ENCODE measurements around the gene LUZP4. TPM values are rescaled to one million over a fixed set of nuclear protein-coding genes. Genes with fewer than 3 reads are reported as not detected.
"Not testable (repeated sequence)": the region's sequence is repeated elsewhere in the genome, so short reads cannot be mapped to it uniquely, and the experiment has no call there.

The LUZP4 gene
- total RNA-seq, 2 donors from 2014 or later = not detected

DNA sequence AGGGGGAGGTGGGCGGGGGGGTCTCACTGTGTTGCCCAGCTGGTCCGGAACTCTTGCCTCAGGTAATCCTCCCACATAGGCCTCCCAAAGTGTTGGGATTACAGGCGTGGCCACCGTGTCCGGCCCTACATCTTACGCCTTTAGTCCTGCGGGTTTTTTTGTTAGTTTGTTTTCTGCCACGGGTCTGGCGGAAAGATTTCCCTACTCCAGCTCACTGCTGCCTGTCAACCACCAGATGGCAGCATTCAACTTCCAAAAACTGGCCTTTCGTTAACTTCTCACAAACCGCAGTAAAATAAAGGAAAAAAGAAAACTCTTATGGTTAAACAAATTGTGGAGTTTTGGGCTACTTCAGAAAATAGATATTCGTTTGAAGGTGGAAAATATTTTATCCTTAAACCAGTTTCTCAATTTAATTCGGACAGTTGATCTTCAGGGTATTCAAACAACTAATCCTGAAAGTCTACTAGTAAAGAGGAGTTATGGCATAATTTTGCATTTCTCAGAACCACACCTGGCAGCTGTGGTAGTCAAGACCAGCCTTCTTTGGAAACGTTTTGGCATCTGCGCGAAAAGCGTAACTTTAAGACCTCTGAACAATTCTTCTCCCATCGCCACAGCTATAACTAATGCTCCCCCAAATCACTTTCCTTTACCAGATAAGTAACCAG is 41.1 kb downstream of the LUZP4 start:
- peak; percentile 49 to 55 for ATAC-seq
- peak; percentile 27 for DNase-seq
- intact Hi-C loops (cut with DNase I) = loop anchor here (1.0 to 5.0 kb wide), 3 partner anchors 312 to 362 kb away; no protein-coding TSS in a partner anchor

DNA sequence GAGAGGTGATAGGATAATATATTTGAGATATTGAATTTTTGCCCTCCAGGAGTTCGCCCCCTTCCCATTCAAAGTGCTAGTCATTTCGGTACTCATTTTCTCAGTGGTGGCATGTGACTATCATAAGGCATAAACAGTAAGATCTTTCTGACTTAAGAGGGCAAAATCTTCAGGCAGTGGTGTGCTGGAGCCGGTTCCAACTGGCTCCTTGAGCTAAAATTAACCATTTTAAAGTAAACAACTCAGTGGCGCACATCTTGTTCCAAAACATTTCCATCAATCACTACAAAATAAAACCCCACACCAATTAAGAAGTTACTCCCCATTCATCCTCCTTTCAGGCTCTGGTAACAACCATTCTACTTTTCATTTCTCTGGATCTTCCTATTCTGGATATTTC is 43.3 kb downstream of the LUZP4 start:
- DNase-seq (no peak), ATAC-seq (no peak)
- intact Hi-C loops (cut with DNase I) = loop anchor here (5.0 kb wide), 2 partner anchors 309 to 359 kb away; no protein-coding TSS in a partner anchor

DNA sequence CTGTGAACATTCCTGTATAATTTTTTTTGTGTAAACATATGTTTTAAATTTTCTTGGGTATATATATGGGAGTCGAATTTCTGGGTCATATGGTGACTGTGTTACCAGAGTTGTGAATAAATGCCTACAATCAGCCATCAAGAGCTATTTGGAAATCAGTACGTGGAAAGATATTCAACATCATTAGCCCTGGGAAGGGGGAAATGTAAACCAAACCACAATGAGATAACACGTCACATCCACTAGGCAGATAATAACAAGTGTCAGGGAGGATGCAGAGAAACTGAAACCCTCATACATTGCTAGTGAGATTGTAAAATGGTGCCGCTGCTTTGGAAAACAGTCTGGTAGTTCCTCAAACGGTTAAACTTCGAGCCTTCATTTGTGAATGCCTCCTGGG is 43.9 kb downstream of the LUZP4 start:
- ATAC-seq (no peak), DNase-seq (no peak)
- intact Hi-C loops (cut with DNase I) = loop anchor here (5.0 kb wide), 2 partner anchors 309 to 359 kb away; no protein-coding TSS in a partner anchor

DNA sequence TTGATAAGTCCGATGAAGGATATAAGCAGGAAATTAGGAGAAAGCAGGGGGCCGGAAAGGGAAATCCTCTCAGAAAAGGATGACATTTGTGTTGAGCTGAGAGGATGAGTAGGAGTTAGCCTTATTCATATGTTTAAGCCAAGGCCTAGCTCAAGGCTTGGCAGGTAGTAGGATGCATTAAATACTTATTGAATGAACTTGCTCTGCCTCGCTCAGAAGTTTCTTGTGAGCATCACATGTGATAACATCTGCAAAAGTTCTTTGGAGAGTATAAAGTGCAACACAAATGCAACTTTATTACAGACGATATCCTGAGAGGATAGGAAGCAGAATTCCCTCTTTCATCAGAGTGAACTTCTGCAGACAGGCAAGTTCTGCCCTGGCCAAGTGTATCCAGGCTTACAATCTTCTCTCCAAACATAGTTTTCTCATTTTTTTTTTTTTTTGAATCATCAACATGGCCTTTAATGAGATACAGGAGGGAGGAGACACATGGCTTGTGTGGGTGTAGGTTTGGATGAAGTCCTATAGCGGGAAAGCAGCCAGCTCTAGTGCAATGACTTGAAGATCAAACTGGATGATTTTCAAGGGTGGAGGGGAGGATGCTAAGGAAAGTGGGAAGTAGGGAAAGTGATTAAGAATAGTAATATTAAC is 48.1 kb downstream of the LUZP4 start:
- ATAC-seq (peak; percentile 41 to 84), DNase-seq (peak; percentile 24)
- intact Hi-C loops (cut with DNase I) = no loop called here

DNA sequence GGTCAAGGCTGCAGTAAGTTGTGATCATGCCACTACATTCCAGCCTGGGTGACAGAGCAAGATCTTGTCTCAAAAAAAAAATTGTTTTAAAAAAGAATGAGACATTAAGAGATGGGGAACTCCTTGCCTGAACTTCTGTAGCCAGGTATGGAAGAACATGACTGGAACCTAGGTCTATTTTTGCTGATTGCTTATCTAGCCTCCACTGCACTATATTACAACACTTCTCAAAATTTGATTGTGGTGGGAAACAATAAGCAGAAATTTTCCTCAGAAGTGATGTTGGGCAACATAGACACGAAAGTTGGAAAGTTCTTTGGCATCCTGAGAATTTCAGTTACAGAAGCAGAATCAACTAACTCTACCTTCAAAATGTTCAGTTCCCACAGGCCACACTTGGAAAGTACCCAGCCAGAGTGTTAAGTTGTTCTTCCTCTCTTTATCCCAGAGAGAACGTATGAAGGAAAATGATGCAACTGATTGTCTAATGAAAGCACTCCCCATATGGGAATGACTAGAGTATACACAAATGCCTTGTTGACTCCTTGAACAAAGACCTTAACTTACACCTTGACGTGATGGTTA is 50.0 kb downstream of the LUZP4 start:
- DNase-seq = no peak
- intact Hi-C loops (cut with DNase I) = no loop called here
- ATAC-seq = no peak

DNA sequence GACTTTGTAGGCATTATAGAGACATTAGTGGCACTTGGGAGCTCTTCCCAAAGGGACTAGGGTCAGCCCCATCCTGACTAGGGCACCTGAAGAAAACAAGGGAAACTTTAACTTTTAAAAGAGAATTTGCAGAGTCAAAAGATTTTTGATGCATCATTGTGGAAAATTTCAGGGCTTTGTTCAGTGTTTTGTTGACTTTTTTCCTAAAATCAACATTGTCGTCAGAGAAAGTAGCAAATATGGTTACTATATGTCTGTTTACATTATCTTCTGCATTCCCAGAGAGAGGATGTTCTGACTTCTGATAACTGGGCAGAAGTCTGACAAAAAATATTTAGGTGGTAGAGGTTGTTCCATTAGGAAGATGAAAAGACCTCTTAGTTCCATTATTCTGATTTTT is 51.9 kb downstream of the LUZP4 start:
- DNase-seq (no peak), ATAC-seq (no peak)
- intact Hi-C loops (cut with DNase I) = no loop called here

DNA sequence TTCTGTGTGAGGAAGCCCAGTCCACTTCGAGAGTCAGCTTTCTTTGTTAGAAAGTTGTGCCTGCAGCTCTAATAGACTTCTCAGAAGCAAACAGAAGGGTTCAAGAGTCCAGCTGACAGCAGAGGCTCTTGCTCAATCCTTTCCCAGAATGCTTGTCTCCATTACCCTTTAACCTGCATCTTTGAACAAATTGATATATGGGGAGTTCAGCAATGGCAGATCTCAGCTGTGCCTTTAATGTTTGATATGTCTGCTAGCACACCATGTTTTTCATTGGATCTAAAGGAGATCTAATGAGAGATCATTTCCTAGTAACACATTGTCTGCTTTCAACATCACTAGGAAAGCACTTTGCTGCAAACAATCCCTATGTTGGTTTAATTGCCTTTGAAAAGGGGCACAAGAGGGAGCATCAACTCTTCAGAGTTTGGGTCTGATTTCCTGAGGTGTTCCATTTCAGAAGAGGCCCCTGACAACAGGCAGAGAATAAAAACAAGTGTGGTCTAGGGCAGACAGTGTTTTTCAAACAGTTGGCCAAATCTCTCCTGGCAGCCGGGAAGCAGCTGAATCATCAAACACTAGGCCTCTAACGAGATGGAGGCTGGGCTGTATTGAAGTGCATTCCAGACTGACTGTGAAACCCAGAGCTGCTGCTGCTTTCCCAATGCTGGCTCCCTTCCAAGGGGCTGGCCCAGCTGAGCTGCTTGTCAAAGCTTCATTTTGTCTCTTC is 55.5 kb downstream of the LUZP4 start:
- DNase-seq = peak; percentile 88
- intact Hi-C loops (cut with DNase I) = no loop called here
- peak; percentile 93 to 99 for ATAC-seq

DNA sequence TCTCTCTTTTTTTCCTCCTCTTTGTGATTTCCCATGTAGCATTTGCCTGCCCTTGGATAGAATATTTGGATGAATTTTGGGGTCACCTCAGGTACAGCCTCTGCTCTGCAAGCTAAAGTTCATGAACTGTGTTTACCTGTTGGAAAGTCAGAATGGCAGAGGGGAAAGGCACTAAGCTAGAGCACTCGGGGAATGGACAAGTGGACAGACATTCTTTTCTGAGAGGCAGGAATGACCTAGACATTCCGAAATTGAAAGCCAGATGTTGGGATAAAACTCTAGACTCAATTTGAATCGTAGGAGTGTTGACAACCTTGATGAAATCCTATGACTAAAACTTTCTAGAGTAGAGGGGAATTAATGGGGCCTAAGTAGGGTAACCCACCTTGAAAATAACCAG is 56.1 kb downstream of the LUZP4 start:
- ATAC-seq (peak; percentile 9 to 45), DNase-seq (no peak)
- intact Hi-C loops (cut with DNase I) = no loop called here

DNA sequence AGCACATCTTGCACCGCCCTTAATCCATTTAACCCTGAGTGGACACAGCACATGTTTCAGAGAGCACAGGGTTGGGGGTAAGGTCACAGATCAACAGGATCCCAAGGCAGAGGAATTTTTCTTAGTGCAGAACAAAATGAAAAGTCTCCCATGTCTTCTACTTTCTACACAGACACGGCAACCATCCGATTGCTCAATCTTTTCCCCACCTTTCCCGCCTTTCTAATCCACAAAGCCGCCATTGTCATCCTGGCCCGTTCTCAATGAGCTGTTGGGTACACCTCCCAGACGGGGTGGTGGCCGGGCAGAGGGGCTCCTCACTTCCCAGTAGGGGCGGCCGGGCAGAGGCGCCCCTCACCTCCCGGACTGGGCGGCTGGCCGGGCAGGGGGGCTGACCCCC is 57.2 kb downstream of the LUZP4 start:
- ATAC-seq; intact Hi-C loops (cut with DNase I); DNase-seq: not testable (repeated sequence)

DNA sequence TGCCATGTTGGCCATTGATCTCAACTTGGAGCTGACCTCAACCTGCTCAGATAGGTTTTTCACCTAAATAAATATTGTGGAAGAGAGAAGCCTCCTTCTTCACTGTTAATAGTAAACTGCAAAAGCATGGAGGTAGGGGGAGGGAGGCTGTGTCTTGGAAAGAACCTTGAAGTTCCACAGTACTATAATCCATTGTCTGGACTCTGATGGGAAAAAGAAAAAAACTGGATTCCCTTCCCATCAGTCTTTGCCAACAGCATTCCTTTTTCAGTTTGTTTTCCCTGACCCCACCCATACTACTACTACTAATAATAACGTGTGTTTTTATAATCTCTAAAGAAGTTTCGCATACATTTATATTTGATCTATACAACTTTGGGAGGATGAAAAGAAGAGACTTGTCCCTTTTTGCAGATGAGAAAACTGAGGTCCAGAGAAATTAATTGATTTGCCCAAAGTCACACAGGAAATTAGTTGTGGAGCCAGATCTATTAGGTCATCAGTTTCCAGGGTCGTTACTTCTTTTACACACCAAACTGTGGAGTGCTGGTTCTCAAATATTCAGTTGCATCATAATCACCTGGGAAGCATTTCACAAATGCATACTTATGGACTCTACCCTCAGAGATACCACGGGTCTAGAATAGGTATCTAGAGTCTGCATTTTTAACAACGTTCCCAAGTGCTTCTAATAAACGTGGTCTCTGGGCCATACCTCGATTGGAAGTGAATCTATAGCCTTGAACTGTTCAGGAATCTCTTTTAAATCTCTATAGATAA is 59.1 kb downstream of the LUZP4 start:
- intact Hi-C loops (cut with DNase I) = no loop called here
- DNase-seq = no peak
- ATAC-seq = no peak

DNA sequence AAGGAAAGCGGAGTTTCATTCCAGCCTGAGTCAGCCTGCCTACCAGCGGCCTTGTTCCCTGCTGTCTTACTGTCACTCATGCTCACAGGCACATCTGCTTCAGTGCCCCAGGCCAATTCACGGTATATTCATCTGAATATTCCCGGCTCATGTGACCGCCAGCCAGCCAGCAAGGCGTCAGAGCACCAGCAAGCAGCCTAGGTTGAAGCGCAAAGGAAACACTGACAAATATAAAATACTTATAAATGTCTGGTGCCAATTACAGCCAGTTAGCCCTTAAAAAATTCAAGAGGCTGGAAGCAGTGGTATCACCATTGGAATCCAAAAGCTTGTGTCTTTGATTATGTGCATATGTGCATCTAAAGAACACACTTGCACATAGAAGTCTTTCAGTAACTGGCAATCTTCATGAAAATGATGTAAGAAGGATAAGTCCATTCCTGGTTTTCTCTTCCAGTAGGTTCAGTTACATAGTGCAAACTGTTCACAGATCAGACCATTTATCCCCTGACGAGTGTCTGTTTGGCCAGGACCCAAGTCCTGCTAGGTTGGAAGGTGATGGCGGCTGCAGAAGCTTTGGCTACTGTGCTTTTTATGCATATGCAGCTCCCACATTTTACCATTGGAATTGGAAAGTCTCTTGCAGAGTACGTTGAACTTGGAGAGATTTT is 61.3 kb downstream of the LUZP4 start:
- DNase-seq = no peak
- intact Hi-C loops (cut with DNase I) = no loop called here
- ATAC-seq = no peak

DNA sequence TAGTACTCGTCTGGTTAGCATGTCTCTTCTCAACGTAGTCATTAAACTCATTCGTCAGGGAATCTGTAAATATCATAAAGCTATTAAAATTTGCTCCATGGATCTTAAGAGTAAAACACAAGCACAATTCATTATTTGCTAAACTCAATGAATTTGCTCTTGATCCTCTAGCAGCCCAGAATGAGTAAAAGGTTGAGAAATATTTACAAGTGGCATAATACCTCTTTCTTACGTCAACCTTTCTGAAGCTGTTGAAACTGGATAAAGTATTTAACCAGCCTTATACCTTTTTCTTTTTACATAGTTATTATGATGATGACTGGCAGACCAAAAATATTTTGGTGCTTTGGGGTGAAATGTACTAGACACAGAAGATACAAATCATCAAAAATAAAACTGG is 66.9 kb downstream of the LUZP4 start:
- intact Hi-C loops (cut with DNase I) = no loop called here
- DNase-seq (no peak), ATAC-seq (no peak)

Other genes with a start within 250 kb of the LUZP4 start
- gene RBMXL3, start 100.3 kb upstream of the LUZP4 start, total RNA-seq = not detected
- 1 to 10 TPM; 5.2 to 5.7 TPM for gene LRCH2, start 55.6 kb upstream of the LUZP4 start, total RNA-seq

All from left cardiac atrium (tissue), 4 donors.